GM21515 (cell line): Measurements from ENCODE around the gene VWA5B1.

ENCODE experiments used
- ATAC-seq: cut with Tn5 transposase; IDR thresholded peaks from one replicate; pipeline ENCODE4 v1.9.1; 2021; ENCODE audit not compliant: unreplicated experiment

Gene VWA5B1

DNA sequence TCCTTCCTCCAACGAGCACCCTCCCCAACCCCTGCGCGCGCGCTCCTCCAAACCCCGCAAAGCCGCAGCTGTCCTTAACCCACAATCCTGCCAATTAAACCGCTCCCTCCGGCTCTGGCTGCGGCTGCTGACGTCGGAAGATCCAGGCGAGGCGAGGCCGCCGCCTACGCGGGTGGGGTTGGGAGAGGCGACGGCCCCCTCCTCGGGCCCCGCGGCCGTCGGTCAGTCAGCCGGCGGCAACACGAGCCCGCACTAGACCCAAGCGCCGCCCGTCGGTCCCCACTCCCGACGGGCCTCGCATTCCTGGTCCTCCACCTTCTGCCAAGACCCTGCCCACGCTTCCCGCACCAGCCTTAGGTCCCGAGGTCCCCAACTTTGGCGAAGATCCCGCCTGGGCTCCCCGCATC is 75.4 kb downstream of the VWA5B1 start:
- ATAC-seq, result no peak

DNA sequence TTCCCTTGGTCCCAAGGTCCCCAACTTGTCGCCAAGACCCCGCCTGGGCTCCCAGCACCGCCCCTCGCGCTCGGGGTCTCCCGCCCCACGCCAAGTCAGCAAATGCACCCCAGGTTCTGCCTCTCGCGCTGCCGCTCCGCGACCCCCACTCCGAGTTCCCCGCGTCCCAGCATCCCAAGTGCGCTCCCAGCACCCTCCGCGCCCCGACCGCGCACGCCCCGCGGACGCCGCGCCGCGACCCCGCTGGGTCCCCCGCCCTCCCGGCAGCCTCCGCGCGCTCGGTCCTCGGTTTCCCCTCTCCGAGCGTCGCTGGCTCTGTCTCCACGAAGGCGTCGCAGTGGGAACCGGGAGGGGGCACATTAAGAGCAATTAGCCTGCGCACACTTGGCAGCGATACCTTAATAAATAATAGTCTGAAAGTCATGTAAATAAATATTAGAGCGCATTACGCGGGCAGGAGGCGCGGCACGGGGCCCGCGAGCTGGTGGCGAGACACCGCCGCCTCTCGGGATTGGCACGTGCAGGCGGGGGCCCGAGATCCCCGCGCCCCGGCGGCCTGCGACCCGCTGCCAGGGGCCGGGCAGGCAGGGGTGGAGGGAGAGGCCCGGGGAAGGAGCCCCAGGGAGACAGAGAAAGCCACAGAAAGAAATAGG is 75.9 kb downstream of the VWA5B1 start:
- no peak for ATAC-seq

DNA sequence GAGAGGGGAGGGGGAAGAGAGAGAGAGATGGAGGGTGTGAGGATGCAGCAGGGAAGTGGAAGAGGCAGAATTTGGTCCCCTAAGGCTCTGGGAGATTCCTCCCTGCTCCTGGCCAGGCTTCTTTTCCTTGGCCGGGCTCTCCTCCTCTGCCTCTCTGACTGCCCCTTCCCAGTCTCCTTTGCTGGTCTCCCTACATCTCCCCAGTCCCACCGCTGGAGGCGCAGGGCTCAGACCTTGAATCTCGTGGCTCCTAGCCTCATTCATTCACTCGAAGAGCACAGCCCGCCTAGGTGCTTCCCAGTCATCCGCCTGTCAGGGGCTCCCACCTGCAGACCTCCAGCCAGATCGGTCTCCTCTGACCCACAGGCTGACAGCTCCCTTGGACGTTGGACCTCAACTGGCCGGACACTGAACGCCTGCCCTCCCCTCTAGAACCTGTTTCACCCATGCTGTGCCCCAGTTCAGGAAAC is 76.5 kb downstream of the VWA5B1 start:
- no peak for ATAC-seq

DNA sequence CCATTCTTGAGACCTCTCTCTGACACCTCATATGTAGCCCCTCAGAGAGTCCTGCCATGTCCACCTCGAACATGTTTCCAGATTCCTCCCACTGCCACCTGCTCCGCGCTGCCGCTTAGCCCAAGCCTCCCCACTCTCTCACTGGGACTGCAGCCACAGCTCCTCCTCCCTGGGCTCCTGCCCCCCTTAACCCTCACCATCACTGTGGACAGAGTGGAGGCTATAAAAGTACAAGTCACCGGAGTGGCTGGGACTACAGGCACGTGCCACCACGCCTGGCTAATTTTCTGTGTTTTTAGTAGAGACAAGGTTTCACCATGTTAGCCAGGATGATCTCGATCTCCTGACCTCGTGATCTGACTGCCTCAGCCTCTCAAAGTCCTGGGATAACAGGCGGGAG is 77.0 kb downstream of the VWA5B1 start:
- no peak for ATAC-seq

DNA sequence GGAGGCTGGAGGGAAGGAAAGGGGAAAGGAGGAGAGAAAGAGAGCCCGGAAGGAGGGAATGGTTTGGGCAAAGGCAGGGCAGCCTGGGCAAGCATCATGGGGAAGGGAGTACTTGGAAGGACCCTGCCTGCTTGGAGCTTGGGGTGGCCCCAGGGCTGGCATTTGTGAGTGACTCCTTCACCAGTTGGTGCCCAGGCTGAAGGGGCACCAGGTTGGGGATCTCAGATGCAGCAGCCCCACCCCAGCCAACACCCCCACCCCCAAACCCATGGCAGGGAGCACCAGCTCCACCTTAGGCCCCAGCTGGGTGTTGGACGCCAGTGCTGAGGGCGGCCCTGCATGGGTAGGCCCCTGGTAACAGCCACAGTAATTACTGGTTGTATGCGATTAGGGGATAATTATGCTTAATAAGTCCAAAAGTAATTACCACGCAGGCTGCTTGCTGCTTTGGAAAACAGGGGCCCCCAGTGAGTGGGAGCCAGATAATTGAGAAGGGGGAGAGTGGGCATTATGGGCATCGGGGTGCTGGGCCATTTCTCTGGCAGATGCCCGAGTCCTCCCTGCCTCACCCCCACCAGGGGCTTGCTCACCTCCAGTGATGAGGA is 78.3 kb downstream of the VWA5B1 start:
- no peak for ATAC-seq

DNA sequence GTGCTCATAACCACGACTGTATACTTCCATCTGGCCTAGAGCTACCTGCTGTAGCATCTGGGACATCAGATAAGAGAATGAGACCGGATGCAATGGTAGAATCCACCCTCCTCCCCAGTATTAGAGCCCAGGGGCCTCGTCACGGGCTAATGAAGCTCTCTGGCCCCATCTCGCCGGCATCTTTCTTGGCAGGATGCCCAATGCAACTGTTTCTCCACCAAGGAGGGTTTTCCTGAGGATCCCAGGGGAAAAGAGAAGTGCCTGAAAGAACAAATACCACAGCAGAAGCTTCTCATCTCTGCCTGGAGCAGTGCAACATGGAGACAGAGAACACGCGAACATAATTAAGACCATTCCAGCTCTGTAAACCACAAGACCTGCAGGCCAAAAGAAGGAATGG is 80.0 kb downstream of the VWA5B1 start:
- no peak for ATAC-seq

DNA sequence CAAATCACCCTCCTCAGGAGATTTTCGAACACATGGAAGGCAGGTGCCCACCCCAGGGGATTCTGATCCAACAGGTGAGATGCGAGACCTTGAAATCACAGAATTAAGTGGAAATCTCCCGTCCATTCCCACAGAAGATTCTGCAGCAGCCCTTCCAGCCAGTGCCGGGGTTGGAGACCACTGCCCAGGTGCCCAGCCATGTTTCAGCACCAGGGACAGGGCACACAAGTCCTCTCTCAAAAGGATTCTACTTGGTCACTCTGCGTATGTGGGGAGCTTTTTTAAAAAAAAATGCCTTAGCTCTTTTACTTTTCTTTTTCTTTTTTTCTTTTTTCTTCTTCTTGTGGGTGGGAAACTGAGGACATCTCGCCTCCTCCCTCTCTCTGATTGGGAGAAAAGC is 80.7 kb downstream of the VWA5B1 start:
- ATAC-seq, result no peak

DNA sequence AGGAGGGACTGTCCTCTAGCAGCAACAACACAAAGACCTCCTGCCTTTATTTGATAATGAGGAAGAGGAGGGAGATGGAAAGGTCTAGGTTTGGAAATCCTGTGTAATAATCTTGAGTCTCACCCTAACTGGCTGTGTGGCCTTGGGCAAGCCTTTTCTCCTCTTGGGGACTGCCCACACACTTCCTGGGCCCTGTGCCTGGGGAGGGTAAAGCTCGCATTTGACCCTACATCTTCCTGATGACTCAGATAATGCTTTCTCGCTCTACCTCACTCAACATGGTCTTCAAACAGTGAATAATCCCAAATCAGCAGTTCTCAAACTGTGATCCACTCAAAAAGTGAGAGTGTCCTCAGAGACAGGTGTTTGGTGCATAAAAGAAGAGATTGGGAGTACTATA is 81.2 kb downstream of the VWA5B1 start:
- no peak for ATAC-seq

DNA sequence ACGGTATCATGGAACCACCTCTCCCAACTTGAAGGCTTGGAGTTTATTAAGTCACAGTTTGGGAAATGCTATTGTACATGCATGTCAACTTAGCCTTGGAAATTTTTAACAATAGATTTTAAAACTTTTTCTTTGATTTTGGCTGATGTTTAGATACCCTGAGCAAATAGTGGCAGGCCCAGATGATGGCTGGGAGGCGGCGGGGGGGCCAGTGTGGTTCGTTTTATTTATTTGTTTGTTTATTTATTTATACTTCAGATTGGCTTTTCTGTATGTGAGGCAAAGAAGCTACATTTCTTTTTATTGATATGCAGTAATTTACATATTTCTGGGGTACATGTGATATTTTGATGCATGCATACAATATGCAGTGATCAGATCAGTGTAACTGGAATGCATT is 82.0 kb downstream of the VWA5B1 start:
- ATAC-seq, result no peak

DNA sequence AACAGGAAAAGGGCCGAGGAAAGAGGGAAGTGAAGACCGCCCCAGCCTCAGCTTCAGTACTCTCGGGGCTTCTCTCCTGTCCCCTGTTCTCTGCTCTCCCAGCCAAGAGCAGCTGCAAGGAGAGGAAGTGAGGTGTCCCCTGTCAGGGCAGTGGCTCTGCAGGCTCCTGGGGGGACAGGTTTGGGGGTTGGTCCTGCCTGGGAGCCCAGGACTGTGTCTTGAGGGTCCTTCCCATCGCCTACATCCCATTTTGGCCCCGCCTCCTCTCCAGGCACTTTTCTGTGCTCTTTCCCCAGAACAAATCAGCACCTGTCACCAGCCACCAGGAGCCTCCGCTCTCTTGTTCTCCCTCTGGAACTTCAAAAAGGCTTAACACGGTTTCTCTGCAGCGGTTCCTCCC is 82.6 kb downstream of the VWA5B1 start:
- no peak for ATAC-seq

DNA sequence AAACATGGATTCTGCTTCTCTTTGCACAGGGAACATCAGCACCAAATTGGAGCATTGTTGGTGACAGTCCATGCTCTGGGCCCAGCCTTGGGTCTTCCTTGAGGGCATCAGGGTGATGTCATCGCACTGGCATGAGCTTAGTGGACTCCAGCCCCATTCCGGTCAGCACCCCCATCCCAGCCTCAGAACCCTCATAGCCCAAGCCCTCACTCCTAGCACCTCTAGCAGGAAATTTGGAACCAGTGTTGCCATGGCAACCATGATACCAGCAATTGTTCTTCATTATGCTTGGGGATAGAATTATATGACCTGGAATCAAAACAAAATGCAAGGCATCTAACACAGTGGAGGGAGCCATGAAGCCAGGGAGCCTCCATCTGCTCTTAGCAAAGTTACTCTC is 83.1 kb downstream of the VWA5B1 start:
- no peak for ATAC-seq

DNA sequence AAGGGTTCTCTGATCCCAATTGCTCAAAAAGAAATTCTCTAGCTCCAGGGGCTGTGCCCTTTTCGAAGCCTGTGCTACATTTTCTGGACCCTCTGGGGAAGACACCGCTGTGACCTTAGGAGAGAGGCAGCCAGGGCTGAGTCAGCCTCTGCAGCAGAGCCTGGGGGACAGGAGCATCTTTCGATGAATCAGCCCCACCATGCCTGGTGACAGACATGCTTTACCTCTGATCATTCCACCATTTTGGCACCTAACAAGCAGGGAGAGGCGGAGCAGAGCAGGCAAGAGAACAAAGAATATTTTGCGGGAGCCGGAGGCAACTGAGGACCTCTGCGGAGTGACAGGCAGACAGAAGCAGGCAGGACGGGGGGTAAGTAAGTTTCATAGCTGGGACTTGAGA is 84.9 kb downstream of the VWA5B1 start:
- ATAC-seq, result no peak

DNA sequence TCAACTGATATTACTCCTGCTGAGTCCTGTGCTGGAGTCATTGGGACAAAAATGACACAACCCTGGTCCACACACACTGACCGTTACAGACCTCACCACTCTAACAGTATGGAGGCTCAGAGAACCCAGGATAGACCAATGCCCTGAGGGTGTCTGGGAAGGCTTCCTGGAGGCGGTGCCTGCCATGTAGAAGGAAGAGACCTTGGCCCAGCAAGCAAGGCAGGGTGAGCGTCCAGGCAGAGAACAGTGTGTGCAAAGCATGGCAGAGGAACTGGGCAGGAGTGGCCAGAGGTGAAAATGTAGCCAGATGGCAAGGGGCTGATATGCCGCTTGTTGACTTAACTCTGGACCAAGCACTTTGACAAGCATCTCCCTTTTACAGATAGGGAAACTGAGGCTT is 85.5 kb downstream of the VWA5B1 start:
- no peak for ATAC-seq

DNA sequence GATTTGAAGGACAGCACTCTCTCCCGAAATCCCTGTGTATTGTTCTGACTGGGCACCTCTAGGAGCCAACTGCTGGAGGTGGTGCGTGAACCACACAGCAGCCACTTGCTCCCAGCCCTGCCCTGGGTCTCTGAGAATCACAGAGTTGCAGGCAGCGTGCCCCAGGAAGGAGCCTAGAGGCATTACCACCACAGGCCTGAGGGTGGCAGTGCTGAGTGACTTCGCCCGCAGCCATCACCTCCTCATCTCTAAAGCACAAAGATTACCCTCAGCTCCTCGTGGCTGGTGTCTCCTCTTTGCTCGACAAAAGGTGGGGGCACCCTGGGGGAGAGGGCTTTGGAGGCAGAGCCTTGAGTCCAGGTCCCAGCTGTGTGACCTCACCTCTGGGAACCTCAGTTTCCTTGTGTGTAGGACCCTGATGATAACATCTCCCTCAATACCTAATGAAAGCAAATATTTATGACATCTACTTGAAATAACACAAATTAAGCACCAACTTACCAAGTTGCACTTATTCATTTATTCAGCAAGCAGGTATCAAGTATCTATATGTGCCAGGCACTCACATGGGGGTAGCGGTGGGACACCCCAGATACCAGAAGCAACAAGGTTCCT is 86.3 kb downstream of the VWA5B1 start:
- no peak for ATAC-seq

DNA sequence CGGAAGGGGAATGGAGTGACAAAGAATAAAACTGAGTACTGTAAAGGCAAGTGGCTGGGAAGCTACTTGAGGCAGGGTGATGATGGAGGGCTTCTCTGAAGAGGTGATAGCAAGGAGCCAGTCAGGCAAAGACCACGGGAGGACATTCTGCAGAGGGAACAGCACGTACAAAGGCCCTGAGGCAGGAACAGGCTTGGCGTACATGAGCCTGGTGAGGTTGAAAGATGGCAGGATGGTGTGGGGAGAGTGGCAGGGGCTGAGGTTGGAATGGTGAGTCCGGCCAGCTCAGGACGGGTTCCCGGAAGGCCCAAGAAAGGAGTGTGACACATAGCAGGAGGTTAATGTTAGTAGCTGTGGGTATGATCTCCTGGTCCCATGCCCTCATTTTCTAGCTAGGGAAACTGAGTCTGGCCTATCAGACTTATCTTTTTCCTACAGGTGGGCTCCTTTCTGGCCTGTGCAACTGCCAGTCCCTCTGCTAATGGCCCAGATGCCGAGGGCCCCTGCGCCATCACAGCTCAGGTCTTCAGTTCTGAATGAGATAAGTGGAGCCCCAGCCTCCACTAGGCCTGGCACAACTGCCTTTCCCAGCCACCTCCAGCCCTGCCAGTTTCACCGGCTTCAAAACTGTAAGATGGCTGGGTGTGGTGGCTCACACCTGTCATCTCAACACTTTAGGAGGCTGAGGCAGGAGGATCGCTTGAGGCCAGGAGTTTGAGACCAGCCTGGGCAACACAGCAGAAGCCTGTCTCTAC is 87.0 kb downstream of the VWA5B1 start:
- ATAC-seq, result no peak

DNA sequence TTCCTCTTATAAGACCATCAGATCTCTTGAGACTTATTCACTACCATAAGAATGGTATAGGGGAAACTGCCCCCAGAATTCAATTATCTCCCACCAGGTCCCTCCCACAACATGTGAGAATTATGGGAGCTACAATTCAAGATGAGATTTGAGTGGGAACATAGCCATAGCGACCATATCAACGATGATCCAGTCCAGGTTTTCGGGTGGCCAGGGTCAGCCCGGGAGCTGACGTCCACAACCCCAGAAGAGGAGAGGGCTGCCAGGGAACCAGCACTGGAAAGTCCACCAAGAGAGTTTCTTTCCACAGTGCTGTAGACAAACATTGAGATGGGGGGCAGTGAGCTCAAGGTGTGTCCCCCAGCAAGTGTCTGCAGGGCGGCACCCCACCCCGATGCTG is 88.4 kb downstream of the VWA5B1 start:
- no peak for ATAC-seq

DNA sequence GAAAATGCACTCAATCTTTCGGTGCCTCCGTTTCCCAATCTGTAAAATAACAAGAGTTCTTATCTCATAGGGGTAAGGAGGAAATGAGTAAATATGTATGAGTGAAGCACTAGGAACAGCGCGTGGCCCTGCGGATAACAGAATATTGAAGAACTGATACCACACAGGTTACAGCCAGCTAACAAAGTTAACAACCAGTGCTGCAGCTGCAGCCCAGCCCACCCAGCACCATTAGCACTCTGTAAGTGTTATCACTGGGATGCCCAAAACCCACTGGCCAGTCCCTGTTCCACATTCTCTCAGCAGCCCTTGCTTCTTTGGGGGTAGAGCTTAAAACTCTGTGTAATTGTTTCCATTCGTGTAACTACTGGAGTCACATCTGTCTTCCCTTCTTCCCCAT is 89.5 kb downstream of the VWA5B1 start:
- no peak for ATAC-seq

DNA sequence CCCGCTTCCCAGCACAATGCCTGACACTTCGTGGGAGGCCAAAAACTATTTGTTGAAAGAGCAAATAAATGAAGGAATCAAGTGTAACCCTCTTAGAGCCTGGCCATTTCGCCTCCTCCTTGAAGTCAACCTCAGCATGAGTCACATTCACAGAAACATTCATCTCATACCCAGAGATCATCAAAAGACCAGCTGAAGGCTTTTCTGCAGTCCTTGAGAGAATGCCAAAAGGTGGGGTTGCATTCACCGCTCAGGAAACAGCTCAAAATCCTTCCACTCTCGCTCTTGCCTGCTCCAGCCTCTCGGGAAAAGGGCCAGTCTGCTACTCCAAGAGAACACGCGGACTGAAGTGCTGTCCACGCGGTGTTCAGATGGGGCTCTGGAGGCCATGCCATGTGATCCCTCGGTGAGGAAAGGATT is 90.0 kb downstream of the VWA5B1 start:
- ATAC-seq, result no peak

DNA sequence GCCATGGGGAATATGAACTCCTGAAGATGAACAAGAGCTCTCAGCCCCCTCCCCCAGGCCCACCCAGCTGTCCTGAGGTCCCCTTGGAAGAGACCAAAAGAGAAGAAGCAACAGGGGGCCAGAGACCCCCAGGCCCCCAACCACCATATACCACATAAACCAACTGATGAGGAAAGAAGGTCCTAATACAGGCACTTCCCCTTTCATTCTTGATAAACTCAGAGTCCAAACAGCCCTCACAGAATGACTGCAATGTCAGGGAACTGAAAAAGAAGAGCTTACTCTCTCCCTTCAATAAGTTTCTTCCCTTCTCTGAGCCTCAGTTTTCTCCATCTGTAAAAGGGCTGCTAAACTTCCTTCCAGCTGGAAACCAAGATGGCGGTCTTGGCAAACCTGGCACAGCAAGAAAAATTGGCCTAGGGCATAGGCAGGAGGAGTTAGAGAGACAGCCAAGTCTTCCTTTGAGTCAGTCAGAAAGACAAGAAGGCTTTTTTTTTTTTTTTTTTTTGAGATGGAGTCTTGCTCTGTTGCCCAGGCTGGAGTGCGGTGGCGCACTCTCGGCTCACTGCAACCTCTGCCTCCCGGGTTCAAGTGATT is 90.5 kb downstream of the VWA5B1 start:
- ATAC-seq, result no peak

DNA sequence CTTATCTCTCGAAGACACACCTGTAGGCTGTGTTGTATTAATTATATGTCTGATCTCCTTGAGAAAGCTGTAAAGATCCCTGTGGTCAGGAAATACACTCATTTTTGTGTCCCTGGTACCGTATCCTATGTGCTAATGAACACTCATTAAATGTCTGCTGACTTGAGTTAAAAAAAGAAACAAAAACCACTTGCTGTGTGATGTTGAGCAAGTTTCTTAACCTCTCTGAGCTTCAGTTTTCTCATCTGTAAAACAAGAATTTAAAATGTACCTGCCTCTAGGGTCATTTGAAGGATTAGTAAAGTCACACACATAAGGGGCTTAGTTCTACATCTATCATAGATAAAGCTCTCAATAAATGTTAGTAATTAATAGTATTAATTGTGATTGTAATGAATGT is 91.3 kb downstream of the VWA5B1 start:
- no peak for ATAC-seq

DNA sequence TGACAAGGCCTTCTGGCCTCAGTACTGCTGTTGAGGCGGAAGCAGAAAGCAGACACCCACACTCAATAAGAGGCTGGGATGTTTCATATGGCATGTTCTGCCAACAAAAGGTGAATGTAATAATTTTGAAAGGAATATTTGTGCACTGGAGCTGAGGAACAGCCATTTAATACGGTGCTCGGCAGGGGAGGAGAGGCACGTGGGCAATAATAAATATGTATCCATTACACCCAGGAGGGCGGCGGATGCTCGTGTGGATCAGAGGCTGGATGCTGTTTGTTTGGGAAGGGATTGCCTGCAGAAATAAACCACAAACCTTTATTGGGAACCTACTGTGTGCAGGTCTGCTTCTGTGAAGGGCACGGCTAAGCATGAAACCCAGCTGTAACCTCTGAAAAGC is 92.0 kb downstream of the VWA5B1 start:
- ATAC-seq, result no peak

DNA sequence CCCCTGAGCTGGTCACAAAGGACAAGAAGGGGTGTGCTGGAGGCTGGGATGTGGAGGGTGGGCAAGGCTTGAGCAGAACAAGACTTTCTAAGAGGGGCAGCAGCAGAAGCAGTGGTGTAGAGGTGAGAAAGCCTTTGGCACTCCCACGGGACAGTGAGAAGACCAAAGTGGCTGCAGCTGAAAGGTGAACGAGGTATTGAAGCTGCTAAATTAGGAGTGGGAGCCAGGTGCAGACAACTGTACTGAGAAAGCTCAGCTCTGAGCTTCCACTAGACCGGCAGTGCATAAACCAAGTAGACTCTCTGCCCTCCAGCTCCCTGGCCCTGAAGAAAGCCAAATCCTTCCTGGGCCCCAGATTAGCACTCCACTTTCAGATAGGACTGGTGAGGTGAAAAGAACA is 93.0 kb downstream of the VWA5B1 start:
- no peak for ATAC-seq
